HG03095 (cell line): ENCODE data around the gene INPP5A.

ENCODE experiments used
- ATAC-seq: cut with Tn5 transposase; IDR thresholded peaks from one replicate; pipeline ENCODE4 v1.9.1; 2021; ENCODE audit warnings: moderate library complexity; ENCODE audit not compliant: unreplicated experiment

The INPP5A gene

DNA sequence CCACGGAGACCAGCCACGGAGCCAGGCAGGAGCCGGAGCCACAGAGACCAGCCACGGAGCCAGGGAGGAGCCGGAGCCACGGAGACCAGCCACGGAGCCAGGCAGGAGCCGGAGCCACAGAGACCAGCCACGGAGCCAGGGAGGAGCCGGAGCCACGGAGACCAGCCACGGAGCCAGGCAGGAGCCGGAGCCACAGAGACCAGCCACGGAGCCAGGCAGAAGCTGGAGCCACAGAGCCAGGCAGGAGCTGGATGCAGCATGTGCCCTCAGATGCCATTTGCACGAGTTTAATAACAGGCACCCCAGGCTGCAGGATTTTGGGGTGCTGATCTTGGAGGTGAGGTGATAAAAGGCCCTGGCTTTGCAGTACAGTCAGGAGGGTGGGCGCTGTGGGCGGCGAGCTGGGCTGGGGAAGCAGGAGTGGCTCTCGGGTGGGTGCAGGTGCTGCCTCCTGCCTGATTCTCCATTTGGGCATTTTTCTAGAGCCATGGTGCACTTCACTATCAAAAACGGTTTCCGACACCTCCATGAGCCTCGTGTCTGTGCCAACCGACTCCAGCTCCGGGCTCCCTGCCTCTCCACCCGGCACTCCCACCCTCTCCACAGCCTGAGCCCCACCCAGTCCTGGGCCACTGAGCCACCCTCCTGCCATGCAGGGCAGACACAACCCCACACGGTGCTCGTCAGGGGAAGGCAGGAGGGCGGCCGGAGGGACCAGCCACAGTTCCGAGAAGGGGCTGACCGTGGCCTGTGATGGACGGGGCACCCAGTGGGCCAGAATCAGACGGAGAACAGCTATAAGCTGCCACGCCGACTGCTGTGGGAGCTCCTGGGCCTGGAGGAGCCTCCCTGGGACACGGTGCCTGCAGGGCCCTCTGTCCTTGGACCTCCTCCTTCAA lies 289.2 kb downstream of the INPP5A start:
- no peak for ATAC-seq

GRCh38 chr10:132827423-132827789 lies 289.8 kb downstream of the INPP5A start:
- ATAC-seq, result no peak

DNA sequence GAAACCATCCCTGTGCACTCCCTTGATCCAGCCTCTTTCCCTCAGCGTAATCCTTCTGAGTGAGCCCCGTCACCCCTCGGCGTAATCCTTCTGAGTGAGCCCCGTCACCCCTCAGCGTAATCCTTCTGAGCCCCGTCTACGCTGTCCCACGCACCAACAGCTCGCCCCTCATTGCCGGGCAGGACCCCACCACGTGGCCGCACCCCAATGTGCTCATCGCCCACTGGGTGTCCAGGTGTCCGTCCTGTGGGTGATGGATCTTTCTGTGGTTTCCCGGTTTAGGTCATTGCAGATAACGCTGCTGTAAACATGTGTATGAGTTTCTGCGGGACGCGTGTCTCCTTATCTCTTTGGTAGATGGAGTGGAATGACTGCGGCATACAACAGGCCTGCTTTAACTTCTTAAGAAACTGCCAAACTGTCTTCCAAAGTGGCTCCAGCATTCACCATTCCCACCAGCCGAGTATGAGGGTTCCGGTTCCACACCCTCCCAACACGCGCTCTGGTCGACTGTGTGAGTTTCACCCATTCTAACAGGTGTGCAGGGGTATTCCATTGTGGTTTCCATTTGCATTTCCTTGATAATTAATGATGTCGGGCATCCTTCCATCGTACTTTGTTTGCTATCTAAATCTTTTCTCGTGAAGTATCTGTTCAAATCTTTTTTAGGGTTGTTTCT lies 290.4 kb downstream of the INPP5A start:
- no peak for ATAC-seq

DNA sequence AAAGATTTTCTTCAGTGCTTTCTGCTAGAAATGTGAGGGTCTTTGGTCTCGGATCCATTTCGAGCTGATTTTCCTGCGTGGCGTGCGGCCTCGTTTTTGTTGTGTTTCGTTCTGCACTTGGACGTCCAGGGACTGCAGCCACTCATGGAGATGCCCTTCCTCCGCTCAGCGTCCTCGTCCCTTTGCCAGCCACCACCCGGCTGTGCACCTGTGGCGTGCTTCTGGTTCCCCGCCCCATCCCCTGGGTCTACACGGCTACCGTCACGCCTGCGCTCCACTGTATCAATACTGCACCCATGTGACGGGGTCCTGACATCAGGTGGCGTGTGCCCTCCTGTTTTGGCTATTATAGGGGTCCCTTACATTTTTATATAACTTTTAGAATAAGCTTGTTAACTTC lies 291.1 kb downstream of the INPP5A start:
- no peak for ATAC-seq

DNA sequence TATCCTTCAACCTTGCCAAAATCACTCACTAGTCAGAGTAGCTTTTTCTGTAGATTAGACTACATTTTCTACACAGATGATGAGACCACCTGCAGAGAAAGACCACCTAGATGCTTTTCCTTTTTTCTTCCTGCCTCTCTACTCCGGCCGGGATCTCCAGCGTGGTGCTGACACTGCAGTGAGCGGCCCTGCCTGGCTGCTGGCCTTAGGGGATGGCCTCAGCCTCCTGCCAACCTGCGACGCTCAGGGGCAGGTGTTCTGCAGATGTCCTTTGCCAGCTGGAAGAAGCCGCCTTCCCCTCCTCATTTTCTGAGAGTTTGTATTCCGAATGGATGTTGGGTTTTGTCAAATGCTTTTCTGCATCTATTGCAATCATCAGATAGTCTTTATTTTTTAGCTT lies 291.8 kb downstream of the INPP5A start:
- ATAC-seq, result no peak

- ATAC-seq, result no peak
Measured at GRCh38 chr10:132832186-132832969, 294.8 kb downstream of the INPP5A start.
